Astrocyte of the spinal cord (primary cell): ENCODE measurements around the gene DGKK.

Source experiments
- DNase-seq: peaks from one replicate; pipeline ENCODE4 v3.0.0; 2011; ENCODE audit warnings: low read depth, low spot score
- H3K4me3 ChIP-seq: 2 replicates; pipeline ENCODE4 v1.5.1; 2011; ENCODE audit warnings: low read depth, mild to moderate bottlenecking, low read length, moderate library complexity
- in situ Hi-C: cut with HindIII; loops from 2 replicates; pipeline ENCODE4 v1.10.0; 2017; ENCODE audit warnings: low sequenced_read_pairs
- TF ChIP-seq, protein P1 (sequence below): IDR thresholded peaks from 2 replicates; pipeline ENCODE4 v1.5.1; 2012; ENCODE audit warnings: low read depth, mild to moderate bottlenecking, low read length, inconsistent platforms

Gene DGKK, protein sequence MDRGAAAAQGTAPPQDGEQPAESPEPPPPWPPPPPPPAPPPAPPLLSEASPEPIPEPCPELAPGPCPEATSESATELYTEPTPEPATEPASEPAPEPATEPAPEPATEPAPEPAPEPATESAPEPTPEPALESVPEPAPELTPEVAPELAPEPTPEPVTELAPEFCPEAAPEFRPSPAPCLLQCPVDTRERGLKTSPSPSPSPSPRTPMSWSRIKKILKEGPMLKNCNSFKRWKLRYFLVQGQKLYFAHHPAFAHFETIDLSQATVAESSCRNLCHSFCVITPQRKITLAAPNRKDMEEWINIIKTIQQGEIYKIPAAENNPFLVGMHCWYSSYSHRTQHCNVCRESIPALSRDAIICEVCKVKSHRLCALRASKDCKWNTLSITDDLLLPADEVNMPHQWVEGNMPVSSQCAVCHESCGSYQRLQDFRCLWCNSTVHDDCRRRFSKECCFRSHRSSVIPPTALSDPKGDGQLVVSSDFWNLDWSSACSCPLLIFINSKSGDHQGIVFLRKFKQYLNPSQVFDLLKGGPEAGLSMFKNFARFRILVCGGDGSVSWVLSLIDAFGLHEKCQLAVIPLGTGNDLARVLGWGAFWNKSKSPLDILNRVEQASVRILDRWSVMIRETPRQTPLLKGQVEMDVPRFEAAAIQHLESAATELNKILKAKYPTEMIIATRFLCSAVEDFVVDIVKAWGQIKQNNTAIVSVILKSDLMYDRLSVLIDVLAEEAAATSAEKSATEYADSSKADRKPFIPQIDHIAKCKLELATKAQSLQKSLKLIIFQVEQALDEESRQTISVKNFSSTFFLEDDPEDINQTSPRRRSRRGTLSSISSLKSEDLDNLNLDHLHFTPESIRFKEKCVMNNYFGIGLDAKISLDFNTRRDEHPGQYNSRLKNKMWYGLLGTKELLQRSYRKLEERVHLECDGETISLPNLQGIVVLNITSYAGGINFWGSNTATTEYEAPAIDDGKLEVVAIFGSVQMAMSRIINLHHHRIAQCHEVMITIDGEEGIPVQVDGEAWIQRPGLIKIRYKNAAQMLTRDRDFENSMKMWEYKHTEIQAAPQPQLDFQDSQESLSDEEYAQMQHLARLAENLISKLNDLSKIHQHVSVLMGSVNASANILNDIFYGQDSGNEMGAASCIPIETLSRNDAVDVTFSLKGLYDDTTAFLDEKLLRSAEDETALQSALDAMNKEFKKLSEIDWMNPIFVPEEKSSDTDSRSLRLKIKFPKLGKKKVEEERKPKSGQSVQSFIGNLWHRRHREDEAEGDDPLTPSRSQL

DNA sequence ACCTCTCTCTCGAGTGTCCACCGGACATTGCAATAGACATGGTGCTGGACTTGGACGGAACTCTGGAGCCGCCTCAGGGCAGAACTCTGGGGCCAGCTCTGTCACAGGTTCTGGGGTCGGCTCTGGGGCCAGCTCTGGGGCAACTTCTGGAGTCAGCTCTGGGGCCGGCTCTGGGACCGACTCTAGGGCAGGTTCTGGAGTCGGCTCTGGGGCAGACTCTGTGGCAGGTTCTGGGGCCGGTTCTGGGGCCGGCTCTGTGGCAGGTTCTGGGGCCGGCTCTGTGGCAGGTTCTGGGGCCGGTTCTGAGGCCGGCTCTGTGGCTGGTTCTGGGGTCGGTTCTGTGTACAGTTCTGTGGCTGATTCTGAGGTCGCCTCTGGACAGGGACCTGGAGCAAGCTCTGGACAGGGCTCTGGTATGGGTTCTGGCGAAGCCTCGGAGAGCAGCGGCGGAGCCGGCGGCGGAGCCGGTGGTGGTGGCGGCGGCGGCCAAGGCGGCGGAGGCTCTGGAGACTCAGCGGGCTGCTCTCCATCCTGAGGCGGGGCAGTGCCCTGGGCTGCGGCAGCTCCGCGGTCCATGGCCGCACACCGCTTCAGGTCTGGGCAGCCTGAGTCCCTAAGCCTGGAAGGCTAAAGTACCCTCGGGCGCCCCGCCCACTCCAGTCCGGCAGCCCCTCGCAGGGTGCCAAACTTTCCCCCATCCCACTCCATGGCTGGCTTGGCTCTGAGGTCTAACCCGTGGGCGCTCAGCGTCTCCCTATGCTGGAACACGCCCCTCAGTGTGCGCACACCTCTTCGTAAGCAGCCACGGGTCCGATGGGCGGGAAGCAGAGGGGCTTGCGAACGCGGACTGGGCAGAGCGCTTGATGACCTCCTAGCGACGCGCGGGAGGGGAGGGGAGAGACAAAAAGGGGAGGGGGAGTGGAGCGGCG, at the start of gene DGKK:
DGKK (minus strand) TSS at position 723 of the 929 bp plus-strand sequence; CDS start at position 576, 147 bp downstream.
- no peak for DNase-seq
- TF ChIP-seq, protein P1, sequence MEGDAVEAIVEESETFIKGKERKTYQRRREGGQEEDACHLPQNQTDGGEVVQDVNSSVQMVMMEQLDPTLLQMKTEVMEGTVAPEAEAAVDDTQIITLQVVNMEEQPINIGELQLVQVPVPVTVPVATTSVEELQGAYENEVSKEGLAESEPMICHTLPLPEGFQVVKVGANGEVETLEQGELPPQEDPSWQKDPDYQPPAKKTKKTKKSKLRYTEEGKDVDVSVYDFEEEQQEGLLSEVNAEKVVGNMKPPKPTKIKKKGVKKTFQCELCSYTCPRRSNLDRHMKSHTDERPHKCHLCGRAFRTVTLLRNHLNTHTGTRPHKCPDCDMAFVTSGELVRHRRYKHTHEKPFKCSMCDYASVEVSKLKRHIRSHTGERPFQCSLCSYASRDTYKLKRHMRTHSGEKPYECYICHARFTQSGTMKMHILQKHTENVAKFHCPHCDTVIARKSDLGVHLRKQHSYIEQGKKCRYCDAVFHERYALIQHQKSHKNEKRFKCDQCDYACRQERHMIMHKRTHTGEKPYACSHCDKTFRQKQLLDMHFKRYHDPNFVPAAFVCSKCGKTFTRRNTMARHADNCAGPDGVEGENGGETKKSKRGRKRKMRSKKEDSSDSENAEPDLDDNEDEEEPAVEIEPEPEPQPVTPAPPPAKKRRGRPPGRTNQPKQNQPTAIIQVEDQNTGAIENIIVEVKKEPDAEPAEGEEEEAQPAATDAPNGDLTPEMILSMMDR: no peak
- in situ Hi-C loops: no loop called here
- no peak within 1 kb of the TSS for H3K4me3 ChIP-seq

DNA sequence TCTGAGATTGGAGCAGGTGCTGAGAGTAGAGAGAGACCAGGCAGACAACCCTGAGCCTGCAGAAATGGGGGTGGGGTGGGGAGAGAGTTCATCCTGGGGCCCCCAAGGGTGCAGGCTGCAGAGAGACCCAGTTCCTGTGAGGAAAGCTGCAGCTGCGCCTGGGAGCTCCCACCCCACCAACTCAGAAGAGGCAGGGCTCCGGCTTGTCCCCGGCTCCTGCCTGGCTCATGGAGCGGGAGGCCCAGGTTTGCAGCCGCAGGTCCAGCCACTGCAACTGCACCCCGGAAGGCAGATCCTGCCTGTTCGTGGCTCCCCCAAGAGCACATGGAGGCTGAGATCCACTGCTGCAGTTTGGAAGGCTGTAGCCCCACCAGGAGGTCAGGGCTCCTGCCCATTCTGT, 44.2 kb upstream of the DGKK start:
- DNase-seq: no peak
- H3K4me3 ChIP-seq: no peak overlapping the region
- in situ Hi-C loops: no loop called here
- TF ChIP-seq, protein P1: no peak

DNA sequence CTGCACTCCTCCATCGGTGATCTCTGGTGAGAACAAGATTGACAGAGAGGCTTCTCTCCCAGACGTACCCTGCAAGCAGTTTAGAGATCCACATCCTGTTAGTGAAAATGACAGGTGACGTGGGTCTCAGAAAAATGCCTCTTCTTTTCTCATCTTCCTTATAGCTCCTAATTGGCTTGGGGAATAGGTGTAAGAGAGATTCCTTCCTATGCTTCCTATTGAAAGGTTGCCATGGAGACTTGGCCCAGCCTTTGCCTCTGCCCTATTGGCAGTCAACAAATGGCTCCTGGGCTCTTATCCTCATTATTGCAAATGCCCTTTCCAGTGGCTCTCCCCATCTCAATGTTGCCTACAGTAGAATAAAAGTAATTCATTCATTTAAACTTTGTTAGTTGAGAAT, 26.5 kb upstream of the DGKK start:
- no peak for DNase-seq
- TF ChIP-seq, protein P1: no peak
- in situ Hi-C loops: no loop called here
- H3K4me3 ChIP-seq: no peak overlapping the region

DNA sequence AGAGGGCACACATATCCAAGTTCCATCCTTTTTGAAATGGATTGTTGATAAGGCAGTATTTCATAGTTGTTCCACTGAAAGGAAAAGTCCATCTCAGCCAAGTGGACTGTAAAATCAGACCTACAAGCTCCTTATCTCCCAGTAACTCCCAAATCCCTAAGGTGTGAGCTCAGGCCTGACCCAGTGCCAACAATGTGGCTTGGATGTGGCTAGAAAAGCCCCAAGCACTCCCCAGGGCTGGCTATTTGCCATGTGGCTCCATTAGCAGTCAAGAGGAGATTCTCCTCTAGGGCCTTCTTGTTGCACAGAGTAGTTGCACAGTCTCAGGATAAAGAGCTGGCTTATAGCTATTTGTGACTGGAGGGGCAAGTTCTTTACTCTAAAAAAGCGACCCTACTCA, 25.0 kb upstream of the DGKK start:
- no peak for DNase-seq
- TF ChIP-seq, protein P1: no peak
- H3K4me3 ChIP-seq: no peak overlapping the region
- in situ Hi-C loops: no loop called here

DNA sequence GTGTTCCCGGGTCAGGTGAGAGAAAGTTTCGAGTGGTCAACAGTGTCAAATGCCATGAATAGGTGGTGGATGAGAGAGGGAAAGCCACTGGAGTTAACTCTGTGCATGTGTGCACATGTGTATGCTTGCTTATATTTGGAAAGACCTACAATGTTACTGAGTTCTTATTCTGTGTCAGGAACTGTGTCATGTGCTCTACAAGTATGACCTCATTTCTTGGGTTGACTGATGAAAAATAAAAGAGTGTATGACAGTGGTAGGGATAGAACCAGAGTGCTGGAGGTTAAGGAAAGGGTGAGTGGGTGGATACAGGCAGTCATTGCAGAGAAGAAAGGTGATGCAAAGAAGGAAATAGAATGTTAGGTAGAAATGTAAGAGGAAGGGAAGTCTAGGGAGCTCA, 22.1 kb upstream of the DGKK start:
- H3K4me3 ChIP-seq: no peak overlapping the region
- TF ChIP-seq, protein P1: no peak
- in situ Hi-C loops: no loop called here
- DNase-seq: no peak
